Measurements from ENCODE around the gene NEU3.

NEU3 gene

GRCh38 chr11:74971424-74971823, 17.3 kb upstream of the NEU3 start:
- Histone ChIP-seq H3K27me3 (replicated peaks) (no peaks in the 10 kb centered on the region), H3K27ac (no peak overlapping the region), H3K4me3 (ENCODE audit: low read depth, low read length) (no peak overlapping the region), H3K36me3 (replicated peaks) (peaks cover 45% of the 10 kb centered on the region)
- in situ Hi-C loops (cut with HindIII; ENCODE audit: low pct_ligation_motif_present, low sequenced_read_pairs) = no loop called here
- DNase-seq = no peak
- TF ChIP-seq CTCF (IDR thresholded peaks at IDR 0.05; ENCODE audit: low read depth, low read length, missing control alignments) = no peak

DNA sequence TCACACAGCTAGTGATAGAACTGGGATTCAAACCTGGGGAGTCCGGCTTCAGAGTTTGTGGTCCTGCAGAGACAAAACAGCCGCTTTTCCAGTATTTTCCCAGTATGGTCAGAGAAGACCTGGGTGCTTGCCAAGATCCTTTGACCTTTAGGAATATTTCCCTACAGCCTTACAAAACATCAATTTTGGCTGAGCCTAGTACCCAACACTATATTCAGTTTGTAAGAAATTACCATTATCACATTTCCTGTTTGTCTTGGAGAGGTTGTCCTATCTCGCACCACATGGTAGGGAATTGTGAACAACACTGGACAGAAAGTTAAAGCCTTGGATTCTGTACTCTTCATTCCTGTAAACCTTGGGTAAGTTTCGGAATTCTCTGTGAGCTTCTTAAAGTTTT, 10.7 kb upstream of the NEU3 start:
- no peak for TF ChIP-seq CTCF (IDR thresholded peaks at IDR 0.05; ENCODE audit: low read depth, low read length, missing control alignments)
- Histone ChIP-seq H3K27me3 (replicated peaks) (no peaks in the 10 kb centered on the region), H3K36me3 (replicated peaks) (peaks cover 44% of the 10 kb centered on the region), H3K4me3 (ENCODE audit: low read depth, low read length) (no peak overlapping the region), H3K27ac (no peak overlapping the region)
- no peak for DNase-seq
- in situ Hi-C loops (cut with HindIII; ENCODE audit: low pct_ligation_motif_present, low sequenced_read_pairs) = no loop called here

- no peaks in the 10 kb centered on the region for H3K27me3 ChIP-seq (replicated peaks)
- TF ChIP-seq CTCF (IDR thresholded peaks at IDR 0.05; ENCODE audit: low read depth, low read length, missing control alignments) = no peak
- in situ Hi-C loops (cut with HindIII; ENCODE audit: low pct_ligation_motif_present, low sequenced_read_pairs) = no loop called here
Observed at GRCh38 chr11:74980634-74981033, 8.1 kb upstream of the NEU3 start.

DNA sequence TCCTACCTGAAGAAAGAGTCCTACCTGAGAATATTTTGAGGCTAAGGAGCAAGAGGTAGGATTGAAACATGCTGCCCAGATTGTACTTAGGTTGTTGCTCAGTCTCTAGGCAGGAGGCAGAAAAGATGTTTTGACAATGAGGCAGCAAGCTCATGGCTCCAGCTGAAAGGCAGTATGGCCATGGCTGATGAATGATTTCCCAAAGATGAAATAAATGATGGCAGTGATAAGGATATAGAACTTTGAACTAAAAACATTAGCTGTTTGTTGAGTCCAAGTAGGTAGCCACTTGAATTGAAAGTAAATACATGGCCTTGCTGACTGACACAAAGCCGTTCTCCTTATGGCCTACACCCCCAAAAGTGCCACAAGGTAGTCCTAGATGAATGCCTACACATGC, 6.8 kb upstream of the NEU3 start:
- H3K27ac ChIP-seq = no peak overlapping the region
- no peak overlapping the region for H3K4me3 ChIP-seq (ENCODE audit: low read depth, low read length)
- H3K27me3 ChIP-seq (replicated peaks) = no peaks in the 10 kb centered on the region
- TF ChIP-seq CTCF (IDR thresholded peaks at IDR 0.05; ENCODE audit: low read depth, low read length, missing control alignments) = no peak
- no peak for DNase-seq
- peaks cover 27% of the 10 kb centered on the region for H3K36me3 ChIP-seq (replicated peaks)
- in situ Hi-C loops (cut with HindIII; ENCODE audit: low pct_ligation_motif_present, low sequenced_read_pairs) = no loop called here

More at GRCh38 chr11:74980634-74981033, 8.1 kb upstream of the NEU3 start:
- Histone ChIP-seq H3K36me3 (replicated peaks) (peaks cover 32% of the 10 kb centered on the region), H3K4me3 (ENCODE audit: low read depth, low read length) (no peak overlapping the region), H3K27ac (no peak overlapping the region)
- no peak for DNase-seq

DNA sequence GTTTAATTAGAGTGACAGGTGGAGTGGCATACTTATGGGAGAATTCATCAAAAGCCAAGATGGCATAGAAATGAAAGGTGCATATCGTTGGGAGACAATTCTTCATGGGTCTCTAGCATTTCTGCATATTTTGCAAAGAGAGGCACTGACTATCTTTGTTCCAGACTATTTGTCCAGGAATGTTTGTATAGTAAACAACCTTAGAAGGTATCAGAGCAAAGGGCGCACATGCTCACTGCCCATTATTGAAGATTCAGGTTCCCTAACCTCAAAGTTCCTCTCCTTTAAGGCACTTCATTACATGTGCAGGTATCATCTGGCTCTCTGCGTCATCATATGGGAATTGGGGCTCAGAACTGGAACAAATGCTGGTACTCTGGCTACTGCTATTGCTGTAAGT, 4.7 kb upstream of the NEU3 start:
- H3K36me3 ChIP-seq (replicated peaks) = peaks cover 13% of the 10 kb centered on the region
- no peak overlapping the region for H3K4me3 ChIP-seq (ENCODE audit: low read depth, low read length)
- no peak for DNase-seq
- TF ChIP-seq CTCF (IDR thresholded peaks at IDR 0.05; ENCODE audit: low read depth, low read length, missing control alignments) = no peak
- H3K27me3 ChIP-seq (replicated peaks) = no peaks in the 10 kb centered on the region
- in situ Hi-C loops (cut with HindIII; ENCODE audit: low pct_ligation_motif_present, low sequenced_read_pairs) = no loop called here
- H3K27ac ChIP-seq = no peak overlapping the region

- no peak overlapping the region for H3K4me3 ChIP-seq (ENCODE audit: low read depth, low read length)
- H3K27ac ChIP-seq = no peak overlapping the region
- DNase-seq = no peak
- H3K36me3 ChIP-seq (replicated peaks) = peaks cover 8% of the 10 kb centered on the region
- in situ Hi-C loops (cut with HindIII; ENCODE audit: low pct_ligation_motif_present, low sequenced_read_pairs) = no loop called here
- no peak for TF ChIP-seq CTCF (IDR thresholded peaks at IDR 0.05; ENCODE audit: low read depth, low read length, missing control alignments)
- H3K27me3 ChIP-seq (replicated peaks) = no peaks in the 10 kb centered on the region
Observed at GRCh38 chr11:74984730-74985129, 4.0 kb upstream of the NEU3 start.

Measured in brain microvascular endothelial cell (primary cell).